Measurements from ENCODE around the gene SPI1.

Gene SPI1

GRCh38 chr11:47329987-47330931 is 48.1 kb downstream of the SPI1 start:
- peak overlapping the region; percentile 73 for H3K27ac ChIP-seq
- no peak overlapping the region for H3K4me3 ChIP-seq (ENCODE audit: low read depth, low read length)
- peak; percentile 83 for DNase-seq
- peak; percentile 44 for TF ChIP-seq CTCF (IDR thresholded peaks at IDR 0.05; ENCODE audit: low read depth, low read length)
- H3K9me3 ChIP-seq (ENCODE audit: severe bottlenecking): no peaks in the 10 kb centered on the region
- peaks cover 42% of the 10 kb centered on the region for H3K36me3 ChIP-seq
- H3K27me3 ChIP-seq (ENCODE audit: insufficient read depth, low read depth, severe bottlenecking): no peaks in the 10 kb centered on the region

GRCh38 chr11:47329431-47329986 is 48.8 kb downstream of the SPI1 start:
- TF ChIP-seq CTCF (IDR thresholded peaks at IDR 0.05; ENCODE audit: low read depth, low read length): no peak
- H3K4me3 ChIP-seq (ENCODE audit: low read depth, low read length): no peak overlapping the region
- DNase-seq: no peak
- no peaks in the 10 kb centered on the region for H3K27me3 ChIP-seq (ENCODE audit: insufficient read depth, low read depth, severe bottlenecking)
- H3K9me3 ChIP-seq (ENCODE audit: severe bottlenecking): no peaks in the 10 kb centered on the region
- H3K27ac ChIP-seq: peak overlapping the region; percentile 73
- peaks cover 43% of the 10 kb centered on the region for H3K36me3 ChIP-seq

GRCh38 chr11:47328449-47329390 is 49.6 kb downstream of the SPI1 start:
- Histone ChIP-seq H3K27ac (peak overlapping the region; percentile 73), H3K27me3 (ENCODE audit: insufficient read depth, low read depth, severe bottlenecking) (no peaks in the 10 kb centered on the region), H3K36me3 (peaks cover 43% of the 10 kb centered on the region), H3K4me3 (ENCODE audit: low read depth, low read length) (no peak overlapping the region), H3K9me3 (ENCODE audit: severe bottlenecking) (no peaks in the 10 kb centered on the region)
- TF ChIP-seq CTCF (IDR thresholded peaks at IDR 0.05; ENCODE audit: low read depth, low read length): no peak
- no peak for DNase-seq

GRCh38 chr11:47327949-47328348 is 50.4 kb downstream of the SPI1 start:
- Histone ChIP-seq H3K4me3 (ENCODE audit: low read depth, low read length) (no peak overlapping the region), H3K9me3 (ENCODE audit: severe bottlenecking) (no peaks in the 10 kb centered on the region), H3K27ac (no peak overlapping the region), H3K27me3 (ENCODE audit: insufficient read depth, low read depth, severe bottlenecking) (no peaks in the 10 kb centered on the region), H3K36me3 (peaks cover 43% of the 10 kb centered on the region)
- TF ChIP-seq CTCF (IDR thresholded peaks at IDR 0.05; ENCODE audit: low read depth, low read length): no peak
- DNase-seq: no peak

- H3K27ac ChIP-seq: no peak overlapping the region
- peaks cover 52% of the 10 kb centered on the region for H3K36me3 ChIP-seq
- H3K27me3 ChIP-seq (ENCODE audit: insufficient read depth, low read depth, severe bottlenecking): no peaks in the 10 kb centered on the region
- H3K9me3 ChIP-seq (ENCODE audit: severe bottlenecking): no peaks in the 10 kb centered on the region
- no peak for DNase-seq
- no peak for TF ChIP-seq CTCF (IDR thresholded peaks at IDR 0.05; ENCODE audit: low read depth, low read length)
- H3K4me3 ChIP-seq (ENCODE audit: low read depth, low read length): no peak overlapping the region
Observed at GRCh38 chr11:47327025-47327424, 51.3 kb downstream of the SPI1 start.

Data from WERI-Rb-1 (cell line).